HepG2 (cell line): ENCODE measurements around the gene MLH1. TPM values are rescaled to one million over a fixed set of nuclear protein-coding genes. Genes with fewer than 3 reads are reported as not detected.
A peak's percentile ranks its signal among the peaks of the same experiment; 100 is the strongest.

Experiments
- AGO1 ChIP-seq: fragments of 200-400 bp; formaldehyde crosslinking; IDR thresholded peaks from 2 replicates; pipeline ENCODE4 v1.6.1; 2017; ENCODE audit warnings: mild to moderate bottlenecking, low read depth, low read length, moderate library complexity; ENCODE audit not compliant: poor library complexity, severe bottlenecking
- BATF2 ChIP-seq: sonication (generic); formaldehyde crosslinking; IDR thresholded peaks from 2 replicates; pipeline ENCODE4 v1.8.0; 2022; ENCODE audit warnings: mild to moderate bottlenecking, missing genetic modification reagents, moderate library complexity
- FOXO1 ChIP-seq: sonication (generic); formaldehyde crosslinking; IDR thresholded peaks from 2 replicates; pipeline ENCODE4 v1.4.0; 2020; ENCODE audit warnings: missing genetic modification reagents
- GPBP1L1 ChIP-seq: sonication (generic); formaldehyde crosslinking; IDR thresholded peaks from 2 replicates; pipeline ENCODE4 v1.5.0; 2020; ENCODE audit warnings: mild to moderate bottlenecking, missing genetic modification reagents
- GPN1 ChIP-seq: sonication (generic); formaldehyde crosslinking; IDR thresholded peaks from 2 replicates; pipeline ENCODE4 v1.5.1; 2020; ENCODE audit warnings: missing genetic modification reagents, borderline replicate concordance
- HNRNPL ChIP-seq: fragments of 200-400 bp; formaldehyde crosslinking; IDR thresholded peaks from 2 replicates; pipeline ENCODE4 v1.6.1; 2017; ENCODE audit warnings: mild to moderate bottlenecking, low read depth, low read length
- JARID2 ChIP-seq: sonication (generic); formaldehyde crosslinking; IDR thresholded peaks from 2 replicates; pipeline ENCODE4 v1.8.1; 2023; ENCODE audit warnings: missing genetic modification reagents, inconsistent platforms; ENCODE audit not compliant: insufficient replicate concordance
- MATR3 ChIP-seq: sonication (generic); formaldehyde crosslinking; IDR thresholded peaks from 2 replicates; pipeline ENCODE4 v1.4.0; 2020; ENCODE audit warnings: missing genetic modification reagents
- MAZ ChIP-seq, 2 experiments: sonication (generic) in 1 of 2; formaldehyde crosslinking in 1 of 2; IDR thresholded peaks; 2 replicates each; pipeline versions ENCODE4 v1.5.0 to v1.6.1; 2012 to 2020; ENCODE audit warnings: low read depth in 2 of 2, mild to moderate bottlenecking in 2 of 2, borderline replicate concordance in 1 of 2, improper control_type of control experiment in 1 of 2, low read length in 1 of 2, missing genetic modification reagents in 1 of 2, moderate library complexity in 1 of 2
- MED1 ChIP-seq: sonication (generic); formaldehyde crosslinking; IDR thresholded peaks from 2 replicates; pipeline ENCODE4 v1.4.0; 2020; ENCODE audit warnings: missing genetic modification reagents
- MZF1 ChIP-seq: sonication (generic); formaldehyde crosslinking; IDR thresholded peaks from 2 replicates; pipeline ENCODE4 v1.8.1; 2023; ENCODE audit warnings: mild to moderate bottlenecking, missing genetic modification reagents, borderline replicate concordance
- REST ChIP-seq, 2 experiments: IDR thresholded peaks; 2 replicates each; pipeline ENCODE4 v1.6.1; 2011 to 2012; ENCODE audit warnings: low read length in 2 of 2, borderline replicate concordance in 1 of 2, low read depth in 1 of 2, mild to moderate bottlenecking in 1 of 2, moderate library complexity in 1 of 2
- SATB2 ChIP-seq: sonication (generic); formaldehyde crosslinking; IDR thresholded peaks from 2 replicates; pipeline ENCODE4 v1.5.0; 2020; ENCODE audit warnings: missing genetic modification reagents
- SIN3B ChIP-seq: fragments of 150-350 bp; IDR thresholded peaks from 2 replicates; pipeline ENCODE4 v1.6.1; 2014; ENCODE audit warnings: low read length
- TCF12 ChIP-seq, 2 experiments: fragments of 450-650 bp in 1 of 2; sonication (generic) in 1 of 2; formaldehyde crosslinking in 1 of 2; IDR thresholded peaks; 2 replicates each; pipeline versions ENCODE4 v1.6.1 to v1.8.0; 2017 to 2022; ENCODE audit warnings: antibody characterized with exemption in 1 of 2, mild to moderate bottlenecking in 1 of 2, missing genetic modification reagents in 1 of 2, moderate library complexity in 1 of 2
- TGIF2 ChIP-seq: IDR thresholded peaks from 2 replicates; pipeline ENCODE4 v1.6.1; 2016; ENCODE audit warnings: control low read depth, missing compliant biosample characterization
- ZFP36 ChIP-seq: fragments of 150-350 bp; IDR thresholded peaks from 2 replicates; pipeline ENCODE4 v1.6.1; 2018; ENCODE audit warnings: borderline replicate concordance, low read length, low read depth; ENCODE audit not compliant: partially characterized antibody
- ZNF230 ChIP-seq: sonication (generic); formaldehyde crosslinking; IDR thresholded peaks from 2 replicates; pipeline ENCODE4 v1.4.0; 2020; ENCODE audit warnings: mild to moderate bottlenecking, missing genetic modification reagents
- ZNF446 ChIP-seq: sonication (generic); formaldehyde crosslinking; IDR thresholded peaks from 2 replicates; pipeline ENCODE4 v1.5.0; 2020; ENCODE audit warnings: mild to moderate bottlenecking, missing genetic modification reagents
- ZNF503 ChIP-seq: sonication (generic); formaldehyde crosslinking; IDR thresholded peaks from 2 replicates; pipeline ENCODE4 v1.4.0; 2020; ENCODE audit warnings: missing genetic modification reagents
- ZNF572 ChIP-seq: sonication (generic); formaldehyde crosslinking; IDR thresholded peaks from 2 replicates; pipeline ENCODE4 v1.5.1; 2020; ENCODE audit warnings: mild to moderate bottlenecking, missing genetic modification reagents
- ZNF782 ChIP-seq: sonication (generic); formaldehyde crosslinking; IDR thresholded peaks from 2 replicates; pipeline ENCODE4 v1.4.0; 2020; ENCODE audit warnings: missing genetic modification reagents, mild to moderate bottlenecking, borderline replicate concordance
- polyA plus RNA-seq, 8 experiments: library from polyadenylated mRNA; depleted of rRNA in 3 of 8; stranded (reverse) in 7 of 8; unstranded in 1 of 8; fragments of >200 nt; fragmentation: Illumina TruSeq in 4 of 8; extraction: Trizol in 4 of 8; gene quantifications; 2 replicates each; pipeline versions ENCODE4 v1.2.1 to v1.2.3, GENCODE V29; 2011 to 2016; ENCODE audit warnings: low read depth in 4 of 8, missing spikeins in 1 of 8, mixed read lengths in 1 of 8; ENCODE audit not compliant: insufficient read depth in 1 of 8
- total RNA-seq, 5 experiments: library from RNA; depleted of rRNA; stranded (reverse); fragments of >200 nt; fragmentation: Illumina TruSeq; extraction: Trizol; gene quantifications; 2 replicates each; pipeline ENCODE4 v1.2.3, GENCODE V29; 2016; ENCODE audit warnings: low read depth in 1 of 5

Gene MLH1
- total and polyA plus RNA-seq, 2 of the 13 experiments (the other 11 are each of a cell fraction or from before 2014, with no cell fraction given), result 29.5 to 70.8 TPM

GRCh38 chr3:36992806-36993325, 452 bp upstream of the MLH1 start, which contains the start of gene EPM2AIP1 (continued):
- TF ChIP-seq REST (IDR thresholded peaks at IDR 0.05; ENCODE audit: borderline replicate concordance in 1 of 2, low read depth in 1 of 2, low read length in 2 of 2) (peak in 1 of 2 experiments; percentile 47; a peak in 1 of 4 replicates), JARID2 (CRISPR knock-in tag) (no peak), HNRNPL (no peak), ZNF503 (CRISPR knock-in tag) (no peak; the same call in 1 of the 2 replicates), AGO1 (no peak), TGIF2 (CRISPR knock-in tag) (peak; percentile 81; the same call in 1 of the 2 replicates), MZF1 (CRISPR knock-in tag) (no peak), ZFP36 (no peak), ZNF446 (CRISPR knock-in tag) (peak; percentile 84), ZNF572 (0 out of 2 replicates have a peak, but pooled peaks have one; percentile 87), MAZ (IDR thresholded peaks at IDR 0.05; ENCODE audit: borderline replicate concordance, low read depth, low read length) (0 out of 2 replicates have a peak, but pooled peaks have one; percentile 34), MAZ (CRISPR knock-in tag; IDR thresholded peaks at IDR 0.05; ENCODE audit: low read depth) (peak; percentile 78), MED1 (CRISPR knock-in tag) (peak; percentile 75), BATF2 (0 out of 2 replicates have a peak, but pooled peaks have one; percentile 78), GPBP1L1 (CRISPR knock-in tag) (no peak), FOXO1 (peak; percentile 32; the same call in 1 of the 2 replicates), ZNF230 (CRISPR knock-in tag) (no peak), MATR3 (CRISPR knock-in tag) (no peak), ZNF782 (CRISPR knock-in tag) (peak; percentile 87; the same call in 1 of the 2 replicates), SATB2 (CRISPR knock-in tag) (no peak), TCF12 (IDR thresholded peaks at IDR 0.05) (no peak), TCF12 (CRISPR knock-in tag; IDR thresholded peaks at IDR 0.05) (no peak), SIN3B (0 out of 2 replicates have a peak, but pooled peaks have one; percentile 43), GPN1 (no peak)
